Tibial nerve (tissue), 4 donors: ENCODE data around the gene ASCL2. TPM values are rescaled to one million over a fixed set of nuclear protein-coding genes. Genes with fewer than 3 reads are reported as not detected.
"Not testable (repeated sequence)": the region's sequence is repeated elsewhere in the genome, so short reads cannot be mapped to it uniquely, and the experiment has no call there.

Experiments
- DNase-seq, 2 donors: peaks; one replicate each; pipeline ENCODE4 v3.0.0-alpha.2; 2019; ENCODE audit warnings: low spot score in 2 of 2
- H3K27ac ChIP-seq, 4 donors: fragments of 200-600 bp; sonication (generic) in 3 of 4; one replicate each; pipeline ENCODE4 v1.5.1; 2017 to 2019; ENCODE audit warnings: mild to moderate bottlenecking in 1 of 4
- H3K27me3 ChIP-seq, 2 donors: fragments of 200-600 bp; sonication (generic) in 1 of 2; one replicate each; pipeline versions ENCODE4 v1.5.1 to v1.6.0; 2017 to 2019
- H3K36me3 ChIP-seq, 3 donors: fragments of 200-600 bp; sonication (generic); one replicate each; pipeline ENCODE4 v1.5.1; 2018 to 2019
- H3K4me1 ChIP-seq, 4 donors: fragments of 200-600 bp; sonication (generic) in 3 of 4; one replicate each; pipeline ENCODE4 v1.5.1; 2017 to 2019
- H3K4me3 ChIP-seq, 4 donors: fragments of 200-600 bp; sonication (generic) in 3 of 4; one replicate each; pipeline ENCODE4 v1.5.1; 2017 to 2019; ENCODE audit warnings: mild to moderate bottlenecking in 1 of 4, moderate library complexity in 1 of 4
- H3K9me3 ChIP-seq, 4 donors: fragments of 200-600 bp; sonication (generic) in 3 of 4; one replicate each; pipeline ENCODE4 v1.5.1; 2017 to 2019
- CTCF ChIP-seq, 5 experiments: fragments of 200-600 bp in 3 of 5; fragments of 450-650 bp in 2 of 5; sonication (generic) in 3 of 5; IDR thresholded peaks; one replicate each; pipeline ENCODE4 v1.5.1; 2016 to 2019; ENCODE audit warnings: antibody characterized with exemption in 5 of 5, mild to moderate bottlenecking in 3 of 5, moderate library complexity in 2 of 5
- EP300 ChIP-seq, 2 donors: sonication (generic); formaldehyde crosslinking; IDR thresholded peaks; one replicate each; pipeline ENCODE4 v1.6.1; 2017; ENCODE audit warnings: antibody characterized with exemption in 2 of 2, mild to moderate bottlenecking in 1 of 2
- POLR2A ChIP-seq, 2 donors: fragments of 450-650 bp; IDR thresholded peaks; one replicate each; pipeline ENCODE4 v1.6.1; 2017; ENCODE audit warnings: antibody characterized with exemption in 2 of 2, mild to moderate bottlenecking in 2 of 2, moderate library complexity in 2 of 2
- WGBS, 2 donors: methylation state at CpG; one replicate each; pipeline ENCODE4 v1.1.5; 2018; 5-methylcytosine and 5-hydroxymethylcytosine counted together
- total RNA-seq, 4 donors: library from RNA; depleted of rRNA; stranded (reverse); fragments of >200 nt; gene quantifications; one replicate each; pipeline ENCODE4 v1.1.0, GENCODE V29; 2016

The ASCL2 gene
- total RNA-seq, 4 donors from 2014 or later, result 0.66 to 4.1 (median 3.0) TPM

GRCh38 chr11:2248242-2248641 lies 22.1 kb downstream of the ASCL2 start:
- no peak for TF ChIP-seq CTCF (IDR thresholded peaks at IDR 0.05)
- TF ChIP-seq POLR2A (IDR thresholded peaks at IDR 0.05), result no peak
- TF ChIP-seq EP300 (IDR thresholded peaks at IDR 0.05), result no peak
- H3K4me1 ChIP-seq, result no peaks in the 10 kb centered on the region
- H3K4me3 ChIP-seq, result no peak overlapping the region
- 85 to 93% methylated on average over 9 to 11 of the region's 11 CpGs for WGBS, 2 donors
- H3K9me3 ChIP-seq, result no peaks in the 10 kb centered on the region
- no peaks in the 10 kb centered on the region for H3K36me3 ChIP-seq
- DNase-seq, result no peak
- no peak overlapping the region for H3K27ac ChIP-seq
- no peaks in the 10 kb centered on the region for H3K27me3 ChIP-seq

- Histone ChIP-seq H3K4me3 (no peak overlapping the region), H3K36me3 (no peaks in the 10 kb centered on the region), H3K4me1 (no peaks in the 10 kb centered on the region), H3K9me3 (peaks cover 0 to 4% (median 0%) of the 10 kb centered on the region in 4 donors), H3K27ac (no peak overlapping the region), H3K27me3 (no peaks in the 10 kb centered on the region)
- TF ChIP-seq CTCF (IDR thresholded peaks at IDR 0.05), result no peak
- TF ChIP-seq POLR2A (IDR thresholded peaks at IDR 0.05), result no peak
- TF ChIP-seq EP300 (IDR thresholded peaks at IDR 0.05), result no peak
- 65 to 81% methylated on average over 7 of the region's 7 CpGs for WGBS, 2 donors
- no peak for DNase-seq
These were observed 22.9 kb downstream of the ASCL2 start for GRCh38 chr11:2247496-2247895.

- Histone ChIP-seq H3K4me1 (no peaks in the 10 kb centered on the region), H3K36me3 (no peaks in the 10 kb centered on the region), H3K4me3 (no peak overlapping the region), H3K9me3 (peaks cover 0 to 18% (median 0%) of the 10 kb centered on the region in 4 donors), H3K27ac (no peak overlapping the region), H3K27me3 (no peaks in the 10 kb centered on the region)
- no peak for TF ChIP-seq CTCF (IDR thresholded peaks at IDR 0.05)
- no peak for TF ChIP-seq EP300 (IDR thresholded peaks at IDR 0.05)
- no peak for TF ChIP-seq POLR2A (IDR thresholded peaks at IDR 0.05)
- 75 to 89% methylated on average over 3 of the region's 3 CpGs for WGBS, 2 donors
- DNase-seq, result no peak
These were observed 29.6 kb downstream of the ASCL2 start for GRCh38 chr11:2240834-2241233.

- Histone ChIP-seq H3K36me3 (no peaks in the 10 kb centered on the region), H3K27ac (no peak overlapping the region), H3K9me3 (peaks cover 0 to 16% (median 0%) of the 10 kb centered on the region in 4 donors), H3K4me3 (no peak overlapping the region), H3K4me1 (no peaks in the 10 kb centered on the region), H3K27me3 (no peaks in the 10 kb centered on the region)
- TF ChIP-seq EP300 (IDR thresholded peaks at IDR 0.05), result no peak
- TF ChIP-seq POLR2A (IDR thresholded peaks at IDR 0.05), result no peak
- TF ChIP-seq CTCF (IDR thresholded peaks at IDR 0.05), result no peak
- WGBS, 2 donors, result 92 to 93% methylated on average over 22 of the region's 22 CpGs
- DNase-seq, result no peak
These were observed 32.7 kb downstream of the ASCL2 start for GRCh38 chr11:2237457-2238238.

GRCh38 chr11:2236381-2237134 lies 33.8 kb downstream of the ASCL2 start:
- not testable (repeated sequence) for H3K4me3 ChIP-seq, DNase-seq, H3K4me1 ChIP-seq, H3K36me3 ChIP-seq, H3K27me3 ChIP-seq, H3K9me3 ChIP-seq, H3K27ac ChIP-seq
- 85 to 89% methylated on average over 20 to 23 of the region's 23 CpGs for WGBS, 2 donors
